Measurements from ENCODE around the gene ERAL1.

GRCh38 chr17:28862561-28862960 is 7.7 kb downstream of the ERAL1 start:
- TF ChIP-seq GATA2 (IDR thresholded peaks at IDR 0.05; ENCODE audit: low read depth, low read length), result no peak
- TF ChIP-seq GATA3 (IDR thresholded peaks at IDR 0.05; ENCODE audit: low read depth, low read length), result no peak

Data from SH-SY5Y (cell line).